GM21737 (cell line): ENCODE results near the gene PLEKHG5.

Experiments
- ATAC-seq: cut with Tn5 transposase; IDR thresholded peaks from one replicate; pipeline ENCODE4 v1.9.1; 2021; ENCODE audit warnings: mild to moderate bottlenecking, moderate library complexity; ENCODE audit not compliant: unreplicated experiment

PLEKHG5 gene

DNA sequence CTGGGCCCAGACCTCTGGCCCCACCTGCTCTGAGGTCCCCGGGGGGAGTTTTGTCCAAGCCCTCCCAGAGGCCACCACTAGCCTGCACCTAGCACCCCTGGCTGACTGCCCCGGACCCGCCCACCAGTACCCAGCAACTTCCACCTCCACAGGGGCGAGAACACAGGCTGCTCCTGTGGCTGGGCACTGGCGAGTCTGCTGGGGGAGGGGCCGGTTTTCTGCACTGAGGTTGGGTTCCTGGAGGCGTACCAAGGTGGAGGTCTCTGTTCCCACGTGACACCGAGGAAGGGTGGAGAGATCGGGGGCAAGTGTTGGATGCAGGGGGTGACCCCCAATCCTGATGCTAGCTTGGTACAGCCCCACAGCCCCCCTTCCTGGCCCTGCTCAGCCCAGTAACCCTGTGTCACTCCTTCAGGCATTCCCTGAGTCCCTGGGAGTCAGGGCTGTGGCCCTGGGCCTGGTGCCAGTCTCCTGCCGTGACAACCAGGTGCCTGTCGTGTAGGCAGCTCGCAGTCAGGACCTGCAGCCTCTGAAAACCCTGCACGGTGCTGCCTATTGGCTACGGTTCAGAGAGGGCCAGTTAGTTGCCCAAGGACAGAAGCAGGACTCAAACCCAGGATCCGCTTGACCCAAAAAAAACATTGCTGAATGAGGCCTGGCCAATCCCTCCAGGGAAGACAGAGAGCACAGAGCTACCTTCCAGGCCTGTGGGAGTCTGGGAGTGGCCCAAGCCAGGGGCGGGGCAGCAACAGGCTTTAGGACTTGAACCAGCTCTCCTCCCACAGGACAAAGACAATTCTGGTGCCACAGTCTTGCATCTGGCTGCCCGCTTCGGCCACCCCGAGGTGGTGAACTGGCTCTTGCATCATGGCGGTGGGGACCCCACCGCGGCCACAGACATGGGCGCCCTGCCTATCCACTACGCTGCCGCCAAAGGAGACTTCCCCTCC lies 63.8 kb downstream of the PLEKHG5 start:
- no peak for ATAC-seq

DNA sequence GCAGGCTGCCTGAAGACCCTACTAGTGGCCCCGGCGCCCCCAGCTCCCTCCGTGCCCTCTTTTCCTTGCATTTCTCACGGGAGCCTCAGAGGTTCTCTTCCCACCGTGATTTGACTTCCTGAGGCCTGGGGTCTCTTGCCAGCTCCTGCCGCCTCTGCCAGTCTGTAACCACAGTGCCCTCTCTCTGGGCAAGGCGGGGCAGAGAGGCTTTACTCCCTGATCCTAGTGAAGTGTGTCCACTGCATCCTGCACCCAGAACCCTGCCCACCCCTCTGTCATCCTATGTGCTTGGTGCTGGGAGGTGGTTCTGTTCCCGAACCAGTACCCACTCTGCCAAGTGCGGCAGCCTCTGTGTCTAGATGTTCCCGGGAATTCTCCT lies 64.5 kb downstream of the PLEKHG5 start:
- ATAC-seq = no peak

DNA sequence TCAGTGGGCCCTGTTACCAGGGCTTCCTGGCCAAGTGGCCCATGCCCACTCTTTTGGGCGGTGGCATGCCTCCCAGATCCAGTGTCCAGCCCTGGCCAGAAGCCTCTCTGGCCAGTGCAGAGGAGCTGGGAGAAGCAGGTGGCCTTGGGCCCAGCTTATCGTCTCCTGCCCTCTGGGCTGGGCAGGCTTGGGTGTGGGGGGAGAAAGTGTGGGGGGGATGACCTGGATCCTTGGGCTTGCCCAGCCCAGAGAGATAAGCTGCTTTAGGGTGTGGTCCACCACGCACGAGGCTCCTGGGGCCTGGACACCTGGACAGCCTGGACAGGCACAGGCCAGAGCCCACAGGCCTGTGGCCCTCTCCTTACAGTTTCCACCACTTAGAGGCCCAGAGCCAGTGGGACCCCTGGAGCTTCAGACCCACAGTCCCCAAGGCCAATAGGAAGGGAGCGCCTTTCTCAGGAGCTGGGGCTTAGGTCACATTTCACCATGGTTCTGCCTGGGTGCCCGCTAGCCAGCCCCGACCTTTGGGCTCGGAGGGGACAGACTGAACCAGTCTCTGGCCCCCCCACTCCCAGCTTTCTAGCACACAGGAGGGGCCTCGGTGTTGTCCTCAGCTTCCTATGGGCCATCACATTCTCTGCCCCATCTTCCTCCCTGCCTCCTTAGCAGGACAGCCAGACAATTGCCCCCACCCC lies 65.0 kb downstream of the PLEKHG5 start:
- no peak for ATAC-seq

DNA sequence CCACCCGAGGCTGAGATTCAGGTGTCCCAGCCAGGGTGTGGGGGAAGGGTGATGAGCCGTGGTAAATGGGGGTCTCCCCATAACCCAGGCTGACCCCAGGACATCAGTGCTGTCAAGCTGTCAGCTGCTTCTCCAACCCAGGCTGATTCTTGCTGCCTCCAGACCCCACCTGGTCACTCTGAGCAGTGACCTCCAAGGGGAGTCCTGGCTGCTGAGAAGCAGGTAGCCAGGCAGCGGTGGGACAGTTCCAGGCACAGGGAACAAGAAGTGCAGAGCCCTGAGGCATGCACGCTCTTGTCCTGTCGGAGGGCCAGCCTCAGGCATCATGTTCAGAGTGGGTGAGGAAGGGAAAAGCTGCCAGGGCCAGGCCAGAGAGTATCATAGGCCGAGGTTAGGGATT lies 65.8 kb downstream of the PLEKHG5 start:
- no peak for ATAC-seq

DNA sequence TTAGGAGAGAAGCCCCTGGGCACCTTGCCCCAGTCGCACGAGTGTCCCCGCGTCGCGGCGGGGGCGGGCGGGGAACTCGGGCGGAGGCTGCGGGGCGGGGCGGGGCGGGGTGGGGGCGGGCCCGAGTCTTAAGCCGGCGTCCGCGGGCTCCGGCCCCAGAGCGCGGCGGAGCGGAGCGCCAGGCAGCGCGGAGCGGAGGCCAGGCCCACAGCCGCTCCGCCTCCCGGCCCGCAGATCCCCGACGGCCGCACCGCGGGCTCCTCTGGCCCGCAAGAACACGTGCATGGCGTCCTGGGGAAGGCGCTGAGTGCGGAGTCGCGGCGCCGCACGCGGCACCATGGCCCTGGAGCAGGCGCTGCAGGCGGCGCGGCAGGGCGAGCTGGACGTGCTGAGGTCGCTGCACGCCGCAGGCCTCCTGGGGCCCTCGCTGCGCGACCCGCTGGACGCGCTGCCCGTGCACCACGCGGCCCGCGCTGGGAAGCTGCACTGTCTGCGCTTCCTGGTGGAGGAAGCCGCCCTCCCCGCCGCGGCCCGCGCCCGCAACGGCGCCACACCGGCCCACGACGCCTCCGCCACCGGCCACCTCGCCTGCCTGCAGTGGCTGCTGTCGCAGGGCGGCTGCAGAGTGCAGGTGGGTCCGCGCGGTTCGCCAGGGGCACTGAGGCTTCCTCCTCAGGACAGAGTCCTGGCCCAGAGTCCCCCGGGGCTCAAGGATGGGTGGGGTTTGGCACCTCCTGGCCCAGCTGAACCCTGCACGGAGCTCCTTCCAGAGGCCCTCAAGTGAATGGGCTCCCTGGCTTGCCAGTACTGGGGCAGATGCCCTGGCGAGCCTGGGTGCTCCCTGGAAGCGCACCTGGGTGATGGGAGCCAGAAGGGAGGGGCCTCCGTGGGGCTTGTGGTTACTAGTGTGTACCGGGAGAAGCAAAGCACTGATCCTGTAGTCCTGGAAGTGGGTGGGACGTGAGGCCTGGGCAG lies 66.6 kb downstream of the PLEKHG5 start, which contains the start of gene ESPN:
Gene ESPN (plus strand): TSS at position 158 of the 975 bp plus-strand sequence. CDS start 180 bp downstream, at position 338.
- ATAC-seq = no peak

DNA sequence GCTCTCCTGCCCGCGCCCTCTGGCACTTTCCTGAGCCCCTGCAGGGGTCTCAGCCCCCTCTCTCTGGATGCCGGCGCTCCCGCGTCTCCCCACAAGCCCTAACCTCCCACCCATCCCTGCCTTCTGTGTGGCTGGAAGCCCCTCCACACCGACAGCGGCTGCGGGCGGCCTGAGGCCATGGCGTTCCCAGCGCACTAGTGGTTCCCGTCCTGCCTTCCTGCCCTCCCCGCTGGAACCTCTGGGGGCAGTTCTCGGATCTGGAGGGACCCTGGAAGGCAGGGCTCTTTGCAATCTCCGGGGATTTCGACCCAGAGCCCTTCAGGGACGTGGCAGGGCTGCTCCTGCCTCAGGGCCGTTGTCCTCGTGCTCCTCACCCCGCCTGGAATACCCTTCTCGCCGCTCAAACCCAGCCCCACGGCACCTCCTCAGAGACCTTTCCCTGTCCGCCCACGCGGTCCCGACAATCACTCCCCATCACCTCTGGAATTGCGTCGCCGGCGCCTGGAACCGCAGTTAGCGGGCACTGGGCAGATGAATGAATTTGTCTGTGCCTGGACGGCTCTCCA lies 67.4 kb downstream of the PLEKHG5 start:
- no peak for ATAC-seq

DNA sequence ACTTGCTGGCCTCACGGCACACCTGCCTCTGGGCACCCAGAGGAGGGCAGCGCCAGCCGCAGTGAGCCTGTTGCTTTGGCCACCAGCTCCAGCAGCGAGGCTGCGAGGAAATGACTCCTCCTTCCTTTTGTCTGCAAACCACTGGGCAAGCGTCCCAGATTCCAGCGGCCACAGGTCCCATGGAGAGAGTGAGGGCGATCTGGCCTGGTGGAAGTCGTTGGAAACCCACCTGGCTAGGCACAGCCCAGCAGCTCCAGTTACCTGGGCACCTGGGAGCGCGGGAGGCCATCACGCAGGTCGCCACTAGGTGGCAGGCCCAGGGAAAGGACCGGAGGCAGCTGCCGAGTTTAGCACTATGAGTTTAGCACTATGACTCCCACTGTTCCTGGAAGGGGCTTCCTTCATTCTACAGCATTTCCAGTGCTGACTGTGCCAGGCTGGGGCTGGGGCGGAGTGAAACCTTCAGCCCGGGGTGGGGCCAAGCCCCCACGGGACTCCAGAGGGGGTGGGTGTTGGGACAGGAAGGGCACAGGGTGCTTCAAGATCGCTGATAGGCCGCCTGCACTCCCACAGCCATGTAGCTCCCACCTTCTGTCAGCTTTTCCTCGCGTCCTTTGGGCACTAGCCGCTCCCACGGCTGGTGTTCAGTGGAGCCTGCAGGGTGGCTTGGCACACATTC lies 68.0 kb downstream of the PLEKHG5 start:
- ATAC-seq = no peak

DNA sequence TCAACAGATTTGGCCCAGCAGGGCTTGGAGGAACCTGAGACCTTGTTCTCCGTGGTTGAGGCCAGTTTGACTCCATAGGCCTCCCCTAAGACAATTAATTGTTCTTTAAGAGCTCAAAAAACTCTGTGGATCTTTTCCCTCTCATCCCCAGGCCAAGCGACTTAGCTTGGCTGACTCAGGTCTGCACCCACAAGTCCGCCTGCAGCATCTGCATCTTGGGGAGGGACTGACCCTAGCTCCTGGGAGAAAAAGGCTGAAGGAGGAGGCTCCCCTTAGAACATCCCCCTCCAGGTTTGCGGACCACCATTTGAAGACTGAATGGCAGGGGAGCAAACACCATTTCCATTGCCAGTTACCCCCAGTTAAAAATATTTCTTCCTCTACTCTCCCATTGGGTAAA lies 70.2 kb downstream of the PLEKHG5 start:
- ATAC-seq = no peak

DNA sequence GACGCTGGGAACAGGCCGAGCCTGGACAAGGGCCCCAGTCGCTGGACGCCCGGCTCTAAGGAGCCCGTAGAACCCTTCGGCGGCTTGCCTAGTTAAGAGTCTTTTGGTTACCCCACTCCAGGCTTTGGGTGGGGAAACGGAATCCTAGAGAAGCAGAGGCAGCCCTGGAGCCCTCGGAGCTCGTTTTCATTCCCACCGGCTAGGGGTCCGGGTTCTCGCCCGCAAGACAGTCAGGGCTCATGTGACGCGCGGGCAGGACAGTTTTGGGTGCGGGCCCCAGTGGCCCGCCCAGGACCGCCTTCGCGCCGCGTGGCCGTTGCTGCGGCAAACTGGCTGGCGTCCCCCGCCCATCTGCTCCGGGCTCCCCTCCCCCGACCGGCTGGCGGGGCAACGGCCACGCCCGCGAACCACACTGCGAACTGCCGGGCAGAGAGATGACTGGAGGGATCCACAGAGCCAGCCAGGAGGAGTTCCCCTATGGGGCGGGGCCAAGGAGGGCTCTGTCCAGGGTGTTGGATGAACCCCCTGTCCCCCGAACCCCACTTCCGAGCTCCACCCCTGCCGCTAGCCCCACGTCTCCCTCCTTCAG lies 70.9 kb downstream of the PLEKHG5 start:
- ATAC-seq = no peak

DNA sequence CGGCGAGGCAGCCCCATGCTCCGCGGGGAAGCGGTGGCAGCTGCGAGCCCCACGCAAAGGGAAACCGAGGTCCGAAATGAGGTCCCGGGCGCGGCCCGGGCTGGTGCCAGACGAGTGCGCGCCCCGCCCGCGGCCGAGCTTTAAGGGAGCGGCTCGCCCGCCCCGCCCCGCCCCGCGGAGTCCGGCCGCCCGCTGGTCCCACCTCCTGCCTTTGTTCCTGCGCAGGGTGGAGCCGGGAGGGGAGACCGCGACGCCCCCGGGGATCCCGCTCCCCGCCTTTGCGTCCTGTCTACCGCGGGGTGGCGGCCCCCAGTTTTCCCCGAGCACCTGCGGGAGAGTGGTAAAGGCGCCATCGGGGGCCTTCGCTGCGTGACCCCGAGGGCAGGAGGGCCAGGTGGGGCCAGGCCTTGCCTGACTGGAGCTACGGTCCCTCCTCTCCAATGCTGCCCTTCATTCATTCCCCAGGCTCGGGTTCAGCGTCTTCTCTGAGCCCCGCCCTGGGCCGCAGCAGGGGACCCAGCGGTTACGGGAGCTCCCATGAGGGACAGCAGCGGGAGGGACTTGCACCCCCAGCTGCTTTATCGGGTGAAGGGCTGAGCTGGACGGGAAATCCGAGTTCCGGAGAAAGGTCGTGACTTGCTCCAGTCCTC lies 71.5 kb downstream of the PLEKHG5 start, which contains the start of gene HES2:
Gene HES2 (minus strand): TSS at position 116 of the 650 bp plus-strand sequence. CDS start 99 bp downstream, at position 17.
- ATAC-seq = no peak

DNA sequence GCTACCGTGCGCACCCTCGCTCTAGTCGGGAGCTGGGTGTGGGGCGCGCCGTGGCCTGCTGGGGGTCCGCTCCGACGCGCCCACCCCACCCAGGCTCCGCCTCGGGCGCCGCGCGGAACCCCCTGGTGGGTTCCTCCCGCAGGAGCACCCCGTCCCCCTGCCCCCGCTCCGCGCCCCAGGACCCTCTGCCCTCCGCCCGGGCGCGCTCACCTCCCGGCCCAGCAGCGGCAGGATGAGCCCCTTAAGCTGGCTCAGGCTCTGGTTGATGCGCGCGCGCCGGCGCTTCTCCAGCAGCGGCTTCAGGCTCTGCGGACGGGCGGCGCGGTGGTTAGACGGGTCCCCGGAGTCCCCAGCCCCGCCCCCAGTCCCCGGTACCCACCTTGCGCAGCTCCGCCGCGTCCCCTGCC lies 72.1 kb downstream of the PLEKHG5 start:
- no peak for ATAC-seq

DNA sequence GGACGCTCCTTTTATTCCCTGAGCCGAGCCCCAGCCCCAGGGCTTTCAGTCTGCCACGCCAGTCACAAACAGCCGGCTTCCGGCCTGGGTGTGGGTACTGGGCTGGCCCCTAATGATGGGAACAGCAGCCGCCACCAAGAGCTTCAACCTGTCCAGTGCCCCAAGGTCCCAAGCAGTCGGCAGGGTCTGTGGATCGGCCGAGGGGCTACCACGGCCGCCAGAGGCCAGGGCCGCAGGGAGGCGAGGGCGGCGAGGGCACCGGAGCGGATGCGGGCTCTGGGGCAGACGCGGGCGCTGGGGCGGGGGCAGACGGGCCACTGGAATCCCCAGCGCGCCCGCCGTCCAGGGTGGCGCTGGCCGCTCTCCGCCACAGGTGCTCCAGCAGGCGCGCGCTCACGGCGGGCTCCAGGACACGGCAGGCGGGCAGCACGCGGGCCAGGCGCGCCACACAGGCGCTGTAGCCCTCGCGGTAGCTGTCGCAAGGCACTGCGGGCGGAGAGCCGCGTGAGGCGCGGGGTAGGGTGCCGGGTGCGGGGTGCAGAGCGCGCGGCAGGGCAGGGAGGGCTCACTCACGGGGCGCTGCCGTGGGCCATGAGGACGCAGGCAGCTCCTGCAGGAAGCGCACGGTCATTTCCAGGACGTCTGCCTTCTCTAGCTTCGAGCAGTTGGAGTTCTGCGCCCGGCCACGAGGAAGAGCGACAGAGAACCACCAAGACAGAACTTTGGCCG lies 72.6 kb downstream of the PLEKHG5 start:
- no peak for ATAC-seq

DNA sequence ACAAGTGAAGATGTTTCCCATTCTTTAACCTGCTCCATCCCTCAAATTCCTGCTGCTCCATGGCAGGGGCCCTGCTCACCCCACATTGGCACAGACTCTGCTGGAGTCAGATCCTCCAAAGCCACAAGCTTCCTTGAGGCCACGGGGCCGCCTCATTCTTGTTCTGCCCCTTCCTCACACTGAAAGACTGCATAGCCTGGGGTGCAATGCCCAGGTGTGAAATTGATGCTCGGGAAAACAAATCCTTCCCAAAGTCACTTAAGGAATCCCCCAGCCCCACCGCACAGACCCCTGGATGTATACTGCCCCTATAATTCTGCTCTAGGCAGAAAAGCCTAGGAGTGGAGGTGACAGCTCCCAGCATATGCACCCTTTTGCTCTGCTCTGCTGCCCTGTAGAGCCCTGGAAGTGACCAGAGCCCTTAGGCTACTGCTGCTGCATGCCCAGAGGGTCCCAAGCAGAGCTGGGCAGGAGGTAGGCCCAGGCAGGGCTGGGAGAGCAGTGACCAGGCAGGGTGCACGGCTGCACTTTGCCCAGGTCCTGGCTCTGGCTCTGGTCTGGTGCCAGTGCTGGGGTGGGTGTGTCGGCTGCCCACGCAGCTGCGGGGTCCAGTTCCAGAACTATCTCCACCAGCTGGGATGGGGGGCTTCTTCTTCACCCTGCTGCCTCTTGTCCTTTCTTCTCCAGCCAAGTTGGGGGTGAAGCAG lies 73.4 kb downstream of the PLEKHG5 start:
- no peak for ATAC-seq
